GM18520 (cell line): Measurements from ENCODE around the gene UBXN7.
"Not testable (repeated sequence)": the region's sequence is repeated elsewhere in the genome, so short reads cannot be mapped to it uniquely, and the experiment has no call there.

ENCODE experiments used
- ATAC-seq: cut with Tn5 transposase; IDR thresholded peaks from one replicate; pipeline ENCODE4 v1.9.1; 2021; ENCODE audit not compliant: unreplicated experiment

Gene UBXN7

GRCh38 chr3:196419386-196419785, 12.8 kb downstream of the UBXN7 start:
- no peak for ATAC-seq

GRCh38 chr3:196418601-196419000, 13.6 kb downstream of the UBXN7 start:
- ATAC-seq = no peak

- no peak for ATAC-seq
Measured at GRCh38 chr3:196414469-196414868, 17.8 kb downstream of the UBXN7 start.

GRCh38 chr3:196412704-196413103, 19.5 kb downstream of the UBXN7 start:
- peak; percentile 68 for ATAC-seq

- no peak for ATAC-seq
Measured at GRCh38 chr3:196409409-196409808, 22.8 kb downstream of the UBXN7 start.

- no peak for ATAC-seq
Measured at GRCh38 chr3:196408565-196409300, 23.5 kb downstream of the UBXN7 start.

GRCh38 chr3:196406811-196407470, 25.3 kb downstream of the UBXN7 start:
- ATAC-seq = no peak

GRCh38 chr3:196400331-196400730, 31.9 kb downstream of the UBXN7 start:
- ATAC-seq = no peak

GRCh38 chr3:196399485-196399945, 32.7 kb downstream of the UBXN7 start:
- ATAC-seq = no peak

- ATAC-seq = no peak
Measured at GRCh38 chr3:196398782-196399181, 33.4 kb downstream of the UBXN7 start.

GRCh38 chr3:196397941-196398340, 34.3 kb downstream of the UBXN7 start:
- ATAC-seq = no peak

GRCh38 chr3:196390116-196390515, 42.1 kb downstream of the UBXN7 start:
- no peak for ATAC-seq

GRCh38 chr3:196388956-196389355, 43.3 kb downstream of the UBXN7 start:
- no peak for ATAC-seq

- not testable (repeated sequence) for ATAC-seq
Measured at GRCh38 chr3:196387941-196388340, 44.3 kb downstream of the UBXN7 start.

GRCh38 chr3:196386797-196387196, 45.4 kb downstream of the UBXN7 start:
- ATAC-seq = not testable (repeated sequence)

GRCh38 chr3:196386034-196386433, 46.2 kb downstream of the UBXN7 start:
- not testable (repeated sequence) for ATAC-seq

- not testable (repeated sequence) for ATAC-seq
Measured at GRCh38 chr3:196385446-196385845, 46.8 kb downstream of the UBXN7 start.

- no peak for ATAC-seq
Measured at GRCh38 chr3:196378146-196378841, 53.9 kb downstream of the UBXN7 start.

GRCh38 chr3:196377321-196377720, 54.9 kb downstream of the UBXN7 start:
- ATAC-seq = no peak

- ATAC-seq = no peak
Measured at GRCh38 chr3:196365736-196366135, 66.5 kb downstream of the UBXN7 start.

GRCh38 chr3:196360586-196360985, 71.6 kb downstream of the UBXN7 start:
- no peak for ATAC-seq

GRCh38 chr3:196358540-196358939, 73.7 kb downstream of the UBXN7 start:
- ATAC-seq = not testable (repeated sequence)
